HG02973 (cell line): ENCODE results near the gene CBLC.
"Not testable (repeated sequence)": the region's sequence is repeated elsewhere in the genome, so short reads cannot be mapped to it uniquely, and the experiment has no call there.

ENCODE experiments used
- ATAC-seq: cut with Tn5 transposase; IDR thresholded peaks from one replicate; pipeline ENCODE4 v1.9.1; 2021; ENCODE audit warnings: moderate library complexity; ENCODE audit not compliant: unreplicated experiment

CBLC gene

GRCh38 chr19:44762038-44762437 lies 15.7 kb upstream of the CBLC start:
- no peak for ATAC-seq

- no peak for ATAC-seq
These were observed 12.4 kb upstream of the CBLC start for GRCh38 chr19:44765033-44765948.

GRCh38 chr19:44765949-44766335 lies 11.7 kb upstream of the CBLC start:
- no peak for ATAC-seq

GRCh38 chr19:44767295-44768180 lies 10.2 kb upstream of the CBLC start:
- ATAC-seq: no peak

GRCh38 chr19:44770550-44771257 lies 7.0 kb upstream of the CBLC start:
- ATAC-seq: peak; percentile 94

- ATAC-seq: not testable (repeated sequence)
These were observed 5.5 kb upstream of the CBLC start for GRCh38 chr19:44772144-44772543.

- no peak for ATAC-seq
These were observed 4.7 kb upstream of the CBLC start for GRCh38 chr19:44772959-44773358.

- ATAC-seq: no peak
These were observed 1.9 kb upstream of the CBLC start for GRCh38 chr19:44775676-44776240.

- no peak for ATAC-seq
These were observed 1.1 kb upstream of the CBLC start for GRCh38 chr19:44776402-44777096.

- ATAC-seq: no peak
These were observed 1.5 kb downstream of the CBLC start for GRCh38 chr19:44779150-44779549.

- not testable (repeated sequence) for ATAC-seq
These were observed 4.0 kb downstream of the CBLC start for GRCh38 chr19:44781694-44782093.

- ATAC-seq: no peak
These were observed 5.0 kb downstream of the CBLC start for GRCh38 chr19:44782729-44783128.

- no peak for ATAC-seq
These were observed 5.9 kb downstream of the CBLC start for GRCh38 chr19:44783545-44783944.

- ATAC-seq: no peak
These were observed 7.6 kb downstream of the CBLC start for GRCh38 chr19:44785271-44785670.

- no peak for ATAC-seq
These were observed 8.3 kb downstream of the CBLC start for GRCh38 chr19:44785993-44786392.

- ATAC-seq: no peak
These were observed 11.3 kb downstream of the CBLC start for GRCh38 chr19:44788971-44789370.

GRCh38 chr19:44789943-44790483 lies 12.3 kb downstream of the CBLC start:
- ATAC-seq: no peak

GRCh38 chr19:44792281-44792680 lies 14.6 kb downstream of the CBLC start:
- ATAC-seq: no peak

GRCh38 chr19:44794610-44795009 lies 16.9 kb downstream of the CBLC start:
- no peak for ATAC-seq

- ATAC-seq: no peak
These were observed 17.8 kb downstream of the CBLC start for GRCh38 chr19:44795398-44795987.
